Endothelial cell of umbilical vein (primary cell): ENCODE measurements around the gene RPLP2.

Experiments
- POLR2A ChIP-seq: IDR thresholded peaks from 2 replicates; pipeline ENCODE4 v1.6.1; 2012; ENCODE audit warnings: low read depth, mild to moderate bottlenecking, control low read depth, low read length
- POLR2AphosphoS5 ChIP-seq: IDR thresholded peaks from 2 replicates; pipeline ENCODE4 v1.6.1; 2012; ENCODE audit warnings: low read depth, mild to moderate bottlenecking, control low read depth, low read length, moderate library complexity; ENCODE audit not compliant: insufficient read depth
- TF ChIP-seq, protein P1 (sequence below), 2 donors: IDR thresholded peaks; 1 replicate in 1 of 2; 2 replicates in 1 of 2; pipeline ENCODE4 v1.5.1; 2011; ENCODE audit warnings: low read length in 2 of 2, mild to moderate bottlenecking in 2 of 2, moderate library complexity in 2 of 2, control low read depth in 1 of 2, inconsistent platforms in 1 of 2, low read depth in 1 of 2; ENCODE audit not compliant: insufficient read depth in 1 of 2; ENCODE audit errors: extremely low read depth in 1 of 2

DNA sequence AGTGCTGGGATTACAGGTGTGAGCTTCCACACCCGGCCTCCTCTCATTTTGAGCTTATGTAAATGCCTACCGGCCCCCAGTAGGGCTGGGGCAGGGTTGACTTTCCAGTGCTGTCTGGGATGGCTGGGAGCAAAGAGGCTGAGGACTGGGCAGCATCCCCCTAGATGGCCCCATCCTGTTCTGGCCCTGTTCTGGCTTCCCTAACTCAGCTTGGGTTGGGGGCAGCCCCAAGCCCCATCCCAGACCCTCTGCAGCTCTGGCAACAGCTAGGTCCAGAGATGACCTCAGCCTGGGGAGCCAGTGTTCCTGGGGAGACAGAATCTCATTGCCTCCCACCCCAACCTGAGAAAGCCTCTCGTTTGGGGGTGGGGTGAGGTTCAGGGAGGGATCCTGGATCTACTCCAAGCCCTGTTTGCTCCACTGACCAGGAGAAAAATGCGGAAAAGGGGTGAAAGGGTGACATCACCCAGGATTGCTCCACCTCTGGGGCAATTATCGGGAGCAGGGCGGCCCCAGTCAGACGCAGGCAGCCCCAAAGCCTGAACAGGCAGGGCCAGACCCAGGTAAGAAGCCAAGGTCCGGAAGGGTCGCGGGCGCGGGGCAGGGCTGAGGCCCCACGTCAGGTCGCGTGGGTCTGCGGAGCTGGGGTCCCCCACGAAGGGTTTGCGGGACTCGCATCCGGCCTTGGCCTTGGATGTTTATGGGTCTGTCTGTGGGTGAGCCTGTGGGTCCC, 8.8 kb downstream of the RPLP2 start, which contains the start of gene PNPLA2:
- TF ChIP-seq POLR2AphosphoS5 (no peak), POLR2A (no peak)
- TF ChIP-seq, protein P1, sequence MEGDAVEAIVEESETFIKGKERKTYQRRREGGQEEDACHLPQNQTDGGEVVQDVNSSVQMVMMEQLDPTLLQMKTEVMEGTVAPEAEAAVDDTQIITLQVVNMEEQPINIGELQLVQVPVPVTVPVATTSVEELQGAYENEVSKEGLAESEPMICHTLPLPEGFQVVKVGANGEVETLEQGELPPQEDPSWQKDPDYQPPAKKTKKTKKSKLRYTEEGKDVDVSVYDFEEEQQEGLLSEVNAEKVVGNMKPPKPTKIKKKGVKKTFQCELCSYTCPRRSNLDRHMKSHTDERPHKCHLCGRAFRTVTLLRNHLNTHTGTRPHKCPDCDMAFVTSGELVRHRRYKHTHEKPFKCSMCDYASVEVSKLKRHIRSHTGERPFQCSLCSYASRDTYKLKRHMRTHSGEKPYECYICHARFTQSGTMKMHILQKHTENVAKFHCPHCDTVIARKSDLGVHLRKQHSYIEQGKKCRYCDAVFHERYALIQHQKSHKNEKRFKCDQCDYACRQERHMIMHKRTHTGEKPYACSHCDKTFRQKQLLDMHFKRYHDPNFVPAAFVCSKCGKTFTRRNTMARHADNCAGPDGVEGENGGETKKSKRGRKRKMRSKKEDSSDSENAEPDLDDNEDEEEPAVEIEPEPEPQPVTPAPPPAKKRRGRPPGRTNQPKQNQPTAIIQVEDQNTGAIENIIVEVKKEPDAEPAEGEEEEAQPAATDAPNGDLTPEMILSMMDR (IDR thresholded peaks at IDR 0.05; ENCODE audit: extremely low read depth in 1 of 2, insufficient read depth in 1 of 2, low read depth in 1 of 2, low read length in 2 of 2) = no peak
